Measurements from ENCODE around the gene PSME4. TPM values are rescaled to one million over a fixed set of nuclear protein-coding genes. Genes with fewer than 3 reads are reported as not detected.

Gene PSME4
- total RNA-seq, 1 donor from 2014 or later = 87.6 TPM

- no peak overlapping the region for H3K27ac Mint-ChIP-seq (ENCODE audit: unreplicated experiment)
- H3K27me3 Mint-ChIP-seq (ENCODE audit: unreplicated experiment) = peaks cover 3% of the 10 kb centered on the region
- DNase-seq = no peak
- H3K4me3 Mint-ChIP-seq (ENCODE audit: unreplicated experiment) = no peak overlapping the region
- peaks cover 2% of the 10 kb centered on the region for H3K9me3 Mint-ChIP-seq (ENCODE audit: unreplicated experiment)
- no peaks in the 10 kb centered on the region for H3K4me1 Mint-ChIP-seq (ENCODE audit: low read depth, unreplicated experiment)
- TF ChIP-seq CTCF (IDR thresholded peaks at IDR 0.05; ENCODE audit: partially characterized antibody, unreplicated experiment) = no peak
- peaks cover 8% of the 10 kb centered on the region for H3K36me3 Mint-ChIP-seq (ENCODE audit: unreplicated experiment)
These were observed 73.9 kb downstream of the PSME4 start for GRCh38 chr2:53896864-53897263.

GRCh38 chr2:53886406-53887280 lies 84.2 kb downstream of the PSME4 start:
- DNase-seq = no peak
- no peak for TF ChIP-seq CTCF (IDR thresholded peaks at IDR 0.05; ENCODE audit: partially characterized antibody, unreplicated experiment)
- H3K36me3 Mint-ChIP-seq (ENCODE audit: unreplicated experiment) = no peaks in the 10 kb centered on the region
- H3K27ac Mint-ChIP-seq (ENCODE audit: unreplicated experiment) = no peak overlapping the region
- no peaks in the 10 kb centered on the region for H3K4me1 Mint-ChIP-seq (ENCODE audit: low read depth, unreplicated experiment)
- no peak overlapping the region for H3K4me3 Mint-ChIP-seq (ENCODE audit: unreplicated experiment)
- H3K27me3 Mint-ChIP-seq (ENCODE audit: unreplicated experiment) = no peaks in the 10 kb centered on the region
- H3K9me3 Mint-ChIP-seq (ENCODE audit: unreplicated experiment) = peaks cover 1% of the 10 kb centered on the region

- H3K27ac Mint-ChIP-seq (ENCODE audit: unreplicated experiment) = no peak overlapping the region
- DNase-seq = no peak
- no peaks in the 10 kb centered on the region for H3K4me1 Mint-ChIP-seq (ENCODE audit: low read depth, unreplicated experiment)
- no peaks in the 10 kb centered on the region for H3K36me3 Mint-ChIP-seq (ENCODE audit: unreplicated experiment)
- no peak overlapping the region for H3K4me3 Mint-ChIP-seq (ENCODE audit: unreplicated experiment)
- H3K27me3 Mint-ChIP-seq (ENCODE audit: unreplicated experiment) = no peaks in the 10 kb centered on the region
- no peak for TF ChIP-seq CTCF (IDR thresholded peaks at IDR 0.05; ENCODE audit: partially characterized antibody, unreplicated experiment)
- H3K9me3 Mint-ChIP-seq (ENCODE audit: unreplicated experiment) = peaks cover 1% of the 10 kb centered on the region
These were observed 85.9 kb downstream of the PSME4 start for GRCh38 chr2:53884883-53885282.

- DNase-seq = no peak
- Mint-ChIP-seq H3K27me3 (ENCODE audit: unreplicated experiment) (no peaks in the 10 kb centered on the region), H3K4me1 (ENCODE audit: low read depth, unreplicated experiment) (no peaks in the 10 kb centered on the region), H3K9me3 (ENCODE audit: unreplicated experiment) (no peaks in the 10 kb centered on the region), H3K27ac (ENCODE audit: unreplicated experiment) (no peak overlapping the region), H3K36me3 (ENCODE audit: unreplicated experiment) (peaks cover 9% of the 10 kb centered on the region), H3K4me3 (ENCODE audit: unreplicated experiment) (no peak overlapping the region)
- no peak for TF ChIP-seq CTCF (IDR thresholded peaks at IDR 0.05; ENCODE audit: partially characterized antibody, unreplicated experiment)
These were observed 88.8 kb downstream of the PSME4 start for GRCh38 chr2:53881986-53882385.

GRCh38 chr2:53881360-53881759 lies 89.4 kb downstream of the PSME4 start:
- no peak for TF ChIP-seq CTCF (IDR thresholded peaks at IDR 0.05; ENCODE audit: partially characterized antibody, unreplicated experiment)
- Mint-ChIP-seq H3K27me3 (ENCODE audit: unreplicated experiment) (no peaks in the 10 kb centered on the region), H3K4me3 (ENCODE audit: unreplicated experiment) (no peak overlapping the region), H3K27ac (ENCODE audit: unreplicated experiment) (no peak overlapping the region), H3K9me3 (ENCODE audit: unreplicated experiment) (no peaks in the 10 kb centered on the region), H3K4me1 (ENCODE audit: low read depth, unreplicated experiment) (no peaks in the 10 kb centered on the region), H3K36me3 (ENCODE audit: unreplicated experiment) (peaks cover 9% of the 10 kb centered on the region)
- DNase-seq = no peak

Data from glutamatergic neuron (in vitro differentiated cells).